Cortex of kidney (tissue), 1 donor: Measurements from ENCODE around the gene GNG7.
"Not testable (repeated sequence)": the region's sequence is repeated elsewhere in the genome, so short reads cannot be mapped to it uniquely, and the experiment has no call there.

Experiments
- DNase-seq: peaks from one replicate; lab custom pipeline; 2025; lab: John Stamatoyannopoulos, UW

GNG7 gene

GRCh38 chr19:2726904-2727639 lies 24.6 kb upstream of the GNG7 start:
- no peak for DNase-seq

GRCh38 chr19:2726160-2726855 lies 23.8 kb upstream of the GNG7 start:
- no peak for DNase-seq

GRCh38 chr19:2724148-2724557 lies 21.7 kb upstream of the GNG7 start:
- DNase-seq = no peak

GRCh38 chr19:2723747-2724146 lies 21.3 kb upstream of the GNG7 start:
- DNase-seq = no peak

GRCh38 chr19:2723345-2723715 lies 20.8 kb upstream of the GNG7 start:
- DNase-seq = no peak

GRCh38 chr19:2722541-2723344 lies 20.2 kb upstream of the GNG7 start:
- DNase-seq = no peak

- DNase-seq = no peak
These were observed 19.4 kb upstream of the GNG7 start for GRCh38 chr19:2721570-2722540.

- DNase-seq = no peak
These were observed 18.5 kb upstream of the GNG7 start, which contains the start of gene DIRAS1 for GRCh38 chr19:2720777-2721569. DIRAS1 (minus strand) TSS chr19:2721372; CDS start chr19:2717806, 3,566 bp downstream.

- DNase-seq = no peak
These were observed 17.7 kb upstream of the GNG7 start for GRCh38 chr19:2719920-2720776.

- DNase-seq = no peak
These were observed 16.8 kb upstream of the GNG7 start for GRCh38 chr19:2719232-2719735.

GRCh38 chr19:2717638-2718541 lies 15.4 kb upstream of the GNG7 start:
- DNase-seq = no peak

- DNase-seq = no peak
These were observed 14.5 kb upstream of the GNG7 start for GRCh38 chr19:2716722-2717637.

GRCh38 chr19:2716275-2716650 lies 13.8 kb upstream of the GNG7 start:
- no peak for DNase-seq

GRCh38 chr19:2715470-2716274 lies 13.2 kb upstream of the GNG7 start:
- DNase-seq = no peak

GRCh38 chr19:2714531-2715269 lies 12.2 kb upstream of the GNG7 start:
- DNase-seq = no peak

- not testable (repeated sequence) for DNase-seq
These were observed 11.6 kb upstream of the GNG7 start for GRCh38 chr19:2714102-2714501.
